Common myeloid progenitor, CD34-positive (primary cell): Measurements from ENCODE around the gene FSIP1.

Experiments used
- CTCF ChIA-PET: fragments of 350-600 bp; sonication (Branson Sonifier 250); formaldehyde crosslinking; loops from one replicate; lab custom pipeline; 2021; ENCODE audit warnings: antibody characterized with exemption; lab: Charles Lee
- POLR2A ChIA-PET: fragments of 350-600 bp; sonication (Branson Sonifier 250); formaldehyde crosslinking; loops from one replicate; lab custom pipeline; 2021; ENCODE audit warnings: antibody characterized with exemption; lab: Charles Lee
- DNase-seq, 3 donors: peaks; one replicate each; pipeline versions ENCODE4 v3.0.0 to v3.0.0-alpha.2; 2013
- H3K27ac ChIP-seq, 2 experiments: 1 replicate in 1 of 2; 2 replicates in 1 of 2; pipeline ENCODE4 v1.7.0; 2013; ENCODE audit warnings: inconsistent platforms in 2 of 2, low read length in 2 of 2, mild to moderate bottlenecking in 2 of 2, low read depth in 1 of 2, moderate library complexity in 1 of 2; ENCODE audit not compliant: severe bottlenecking in 2 of 2, insufficient read depth in 1 of 2, poor library complexity in 1 of 2
- H3K27me3 ChIP-seq, 5 experiments: replicated peaks in 2 of 5; 1 replicate in 3 of 5; 2 replicates in 2 of 5; pipeline versions ENCODE4 v1.6.1 to v1.7.0; 2013; ENCODE audit warnings: low read length in 4 of 5, mild to moderate bottlenecking in 2 of 5, moderate library complexity in 2 of 5, inconsistent platforms in 1 of 5; ENCODE audit not compliant: insufficient read depth in 5 of 5, control insufficient read depth in 4 of 5
- H3K36me3 ChIP-seq, 4 experiments: 1 replicate in 2 of 4; 2 replicates in 2 of 4; pipeline versions ENCODE4 v1.6.1 to v1.7.0; 2013; ENCODE audit warnings: low read length in 3 of 4, control low read depth in 1 of 4, mild to moderate bottlenecking in 1 of 4; ENCODE audit not compliant: control insufficient read depth in 4 of 4, insufficient read depth in 4 of 4
- H3K4me1 ChIP-seq, 4 experiments: 1 replicate in 3 of 4; 2 replicates in 1 of 4; pipeline versions ENCODE4 v1.6.1 to v1.7.1; 2013; ENCODE audit warnings: low read length in 3 of 4, mild to moderate bottlenecking in 3 of 4, control low read depth in 1 of 4, inconsistent platforms in 1 of 4, moderate library complexity in 1 of 4; ENCODE audit not compliant: control insufficient read depth in 4 of 4, insufficient read depth in 4 of 4; ENCODE audit errors: control extremely low read depth in 1 of 4
- H3K4me3 ChIP-seq, 7 experiments: 1 replicate in 4 of 7; 2 replicates in 3 of 7; pipeline versions ENCODE4 v1.5.1 to v1.7.0; 2013; ENCODE audit warnings: mild to moderate bottlenecking in 7 of 7, low read length in 6 of 7, moderate library complexity in 6 of 7, inconsistent platforms in 2 of 7, low read depth in 2 of 7, control low read depth in 1 of 7; ENCODE audit not compliant: insufficient read depth in 4 of 7, control insufficient read depth in 1 of 7; ENCODE audit errors: extremely low read depth in 1 of 7
- H3K9me3 ChIP-seq, 5 experiments: 1 replicate in 4 of 5; 2 replicates in 1 of 5; pipeline versions ENCODE4 v1.6.1 to v1.7.1; 2013; ENCODE audit warnings: low read length in 4 of 5, mild to moderate bottlenecking in 2 of 5, inconsistent platforms in 1 of 5, low read depth in 1 of 5, moderate library complexity in 1 of 5; ENCODE audit not compliant: control insufficient read depth in 4 of 5, insufficient read depth in 2 of 5; ENCODE audit errors: control extremely low read depth in 1 of 5
- WGBS: methylation state at CpG from one replicate; pipeline ENCODE4 v1.1.5; 2013; ENCODE audit not compliant: insufficient coverage; 5-methylcytosine and 5-hydroxymethylcytosine counted together

Gene FSIP1

DNA sequence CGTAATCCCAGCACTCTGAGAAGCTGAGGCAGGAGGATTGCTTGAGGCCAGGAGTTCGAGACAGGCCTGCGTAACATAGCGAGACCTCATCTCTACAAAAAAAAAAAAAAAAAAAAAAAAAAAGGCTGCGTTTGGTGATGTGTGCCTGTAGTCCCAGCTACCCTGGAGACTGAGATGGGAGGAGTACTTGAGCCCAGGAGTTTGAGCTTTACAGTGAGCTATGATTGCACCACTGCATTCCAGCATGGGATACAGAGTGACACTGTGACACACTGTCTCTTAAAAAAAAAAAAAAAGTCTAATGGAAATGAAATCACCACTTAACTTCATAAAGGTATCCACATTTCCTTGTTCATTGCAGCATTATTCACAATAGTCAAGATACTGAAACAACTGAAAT is 136.2 kb downstream of the FSIP1 start:
- Histone ChIP-seq H3K4me3 (no peak overlapping the region), H3K4me1 (no peaks in the 10 kb centered on the region), H3K27ac (no peak overlapping the region), H3K27me3 (no peaks in the 10 kb centered on the region), H3K36me3 (no peaks in the 10 kb centered on the region), H3K9me3 (no peaks in the 10 kb centered on the region)
- ChIA-PET POLR2A (no interaction called here), CTCF (interaction anchor here (1.4 kb wide), 1 partner anchor 39 kb away, joined by 3 read pairs; no protein-coding TSS in a partner anchor)
- no CpG with 5 or more reads among the region's 5 CpGs for WGBS
- no peak for DNase-seq

DNA sequence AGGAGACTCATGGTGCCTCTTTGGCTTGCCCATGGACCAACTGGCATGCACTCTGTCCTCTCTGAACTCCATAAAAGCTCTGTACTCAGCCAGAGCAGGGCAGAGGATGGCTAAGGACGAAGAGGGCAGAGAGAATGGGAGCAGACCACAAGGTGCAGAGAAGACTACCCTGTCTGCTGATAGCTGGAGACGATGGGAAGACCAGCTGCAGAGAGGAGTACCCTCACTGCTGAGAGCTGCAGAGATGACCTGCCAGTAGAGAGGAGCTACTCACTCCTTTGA is 136.7 kb downstream of the FSIP1 start:
- no peaks in the 10 kb centered on the region for H3K4me1 ChIP-seq
- ChIA-PET POLR2A (no interaction called here), CTCF (interaction anchor here (1.4 kb wide), 1 partner anchor 40 kb away, joined by 3 read pairs; no protein-coding TSS in a partner anchor)
- no peaks in the 10 kb centered on the region for H3K36me3 ChIP-seq
- no peak overlapping the region for H3K27ac ChIP-seq
- H3K9me3 ChIP-seq = no peaks in the 10 kb centered on the region
- no peaks in the 10 kb centered on the region for H3K27me3 ChIP-seq
- H3K4me3 ChIP-seq = no peak overlapping the region
- no peak for DNase-seq
- WGBS = 93% methylated on average over 2 of the region's 2 CpGs

GRCh38 chr15:39645138-39645975 is 137.3 kb downstream of the FSIP1 start:
- ChIA-PET CTCF (interaction anchor here (0.6 to 1.4 kb wide), 2 partner anchors 40 to 217 kb away, joined by 3 read pairs; no protein-coding TSS in a partner anchor), POLR2A (no interaction called here)
- WGBS = 93% methylated on average over 20 of the region's 20 CpGs
- no peaks in the 10 kb centered on the region for H3K4me1 ChIP-seq
- no peak for DNase-seq
- H3K36me3 ChIP-seq = no peaks in the 10 kb centered on the region
- H3K9me3 ChIP-seq = no peaks in the 10 kb centered on the region
- no peak overlapping the region for H3K4me3 ChIP-seq
- no peaks in the 10 kb centered on the region for H3K27me3 ChIP-seq
- no peak overlapping the region for H3K27ac ChIP-seq

DNA sequence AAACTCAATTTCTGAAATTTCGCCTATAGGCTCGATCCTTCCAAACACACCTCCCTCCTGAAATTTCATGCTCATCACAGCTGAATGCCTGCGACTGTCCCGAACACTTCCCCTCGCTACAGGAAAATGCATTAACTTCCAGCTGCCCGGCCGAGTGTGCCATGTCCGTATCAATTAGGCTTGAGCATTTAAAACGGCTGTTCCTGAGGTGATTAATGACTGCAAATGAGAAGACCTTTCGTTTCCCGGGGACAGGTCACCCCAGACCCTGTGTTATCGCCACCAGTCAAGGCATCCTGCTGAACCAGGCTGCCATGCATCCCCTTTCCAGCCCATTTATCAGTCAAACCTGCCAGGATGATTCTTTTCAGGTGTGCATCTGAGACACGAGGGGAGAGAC is 138.5 kb downstream of the FSIP1 start:
- POLR2A ChIA-PET = no interaction called here
- WGBS = 97% methylated on average over 13 of the region's 13 CpGs
- CTCF ChIA-PET = no interaction called here
- no peaks in the 10 kb centered on the region for H3K27me3 ChIP-seq
- H3K36me3 ChIP-seq = no peaks in the 10 kb centered on the region
- no peaks in the 10 kb centered on the region for H3K9me3 ChIP-seq
- no peaks in the 10 kb centered on the region for H3K4me1 ChIP-seq
- H3K27ac ChIP-seq = no peak overlapping the region
- DNase-seq = no peak
- H3K4me3 ChIP-seq = no peak overlapping the region

GRCh38 chr15:39643727-39644126 is 138.9 kb downstream of the FSIP1 start:
- H3K9me3 ChIP-seq = no peaks in the 10 kb centered on the region
- H3K27me3 ChIP-seq = no peaks in the 10 kb centered on the region
- ChIA-PET POLR2A (no interaction called here), CTCF (no interaction called here)
- H3K27ac ChIP-seq = no peak overlapping the region
- no peak overlapping the region for H3K4me3 ChIP-seq
- no peaks in the 10 kb centered on the region for H3K4me1 ChIP-seq
- DNase-seq = no peak
- WGBS = 100% methylated on average over 1 of the region's 1 CpG
- no peaks in the 10 kb centered on the region for H3K36me3 ChIP-seq

DNA sequence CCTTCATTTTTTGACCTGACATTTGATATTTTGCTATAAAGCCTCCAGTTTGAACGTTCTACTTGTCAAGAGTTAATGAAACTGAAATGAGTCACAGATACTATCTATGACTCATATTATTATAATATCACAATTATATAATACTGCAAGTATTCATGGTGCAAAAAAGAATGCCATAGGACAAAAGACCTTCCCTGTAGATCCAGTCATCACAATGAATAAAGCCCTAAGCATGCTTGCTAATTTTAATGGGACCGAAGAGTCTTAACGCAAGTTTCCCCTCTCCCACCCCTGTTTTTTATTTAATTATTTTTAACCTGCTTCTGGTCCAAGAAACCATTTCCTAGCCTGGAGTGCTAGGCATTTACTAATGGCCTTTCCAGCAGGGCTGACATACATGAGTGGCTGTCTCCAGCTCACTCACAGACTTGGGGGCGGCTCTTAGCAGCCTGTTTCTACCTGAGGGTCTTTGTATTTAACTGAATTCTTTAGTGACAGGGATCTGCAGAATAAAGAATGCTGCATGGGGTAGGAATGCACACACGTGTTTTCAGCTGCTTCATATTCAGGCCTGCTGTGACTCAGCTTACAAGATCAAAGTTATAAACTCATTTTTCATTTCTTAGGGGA is 140.5 kb downstream of the FSIP1 start:
- WGBS = 100% methylated on average over 3 of the region's 5 CpGs

DNA sequence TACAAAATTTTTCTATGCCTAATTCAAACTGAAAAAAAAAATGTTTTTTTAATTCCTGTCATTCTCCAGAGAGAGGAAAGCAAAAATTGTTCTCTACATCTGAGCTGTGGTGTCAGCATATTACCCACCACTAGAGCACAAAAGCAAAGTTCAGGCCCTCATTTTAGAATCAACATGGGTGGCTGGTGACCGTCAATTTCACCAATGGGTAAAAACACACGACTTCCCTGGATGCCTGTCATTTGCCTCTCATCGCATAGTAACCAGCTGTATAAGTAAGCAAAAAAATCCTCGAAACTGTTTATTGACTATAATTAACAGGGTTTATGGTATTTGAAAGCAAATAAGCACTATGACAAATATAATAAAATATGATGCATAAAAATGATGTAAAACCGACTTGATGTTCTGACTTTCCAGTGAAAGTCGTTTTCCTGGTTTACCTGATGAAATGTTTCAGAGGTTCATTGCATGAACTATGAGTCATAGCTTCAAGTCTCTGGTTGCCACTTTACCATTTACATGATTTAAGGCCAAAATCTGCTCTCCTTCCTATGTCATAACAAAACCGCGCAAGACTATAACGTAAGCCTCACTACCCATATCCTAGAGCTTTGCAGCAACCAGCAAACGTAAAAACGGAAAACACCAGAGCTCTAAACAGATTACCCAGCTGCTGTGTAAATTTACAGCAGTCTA is 141.3 kb downstream of the FSIP1 start:
- Histone ChIP-seq H3K27ac (no peak overlapping the region), H3K27me3 (no peaks in the 10 kb centered on the region), H3K9me3 (no peaks in the 10 kb centered on the region), H3K36me3 (no peaks in the 10 kb centered on the region), H3K4me1 (no peaks in the 10 kb centered on the region), H3K4me3 (no peak overlapping the region)
- ChIA-PET POLR2A (no interaction called here), CTCF (no interaction called here)
- 98% methylated on average over 6 of the region's 11 CpGs for WGBS
- DNase-seq = no peak

More for the DNA sequence above, 140.5 kb downstream of the FSIP1 start:
- H3K4me3 ChIP-seq = no peak overlapping the region
- H3K27ac ChIP-seq = no peak overlapping the region
- CTCF ChIA-PET = no interaction called here
- POLR2A ChIA-PET = no interaction called here
- no peak for DNase-seq
- H3K27me3 ChIP-seq = no peaks in the 10 kb centered on the region
- H3K36me3 ChIP-seq = no peaks in the 10 kb centered on the region
- H3K9me3 ChIP-seq = no peaks in the 10 kb centered on the region
- no peaks in the 10 kb centered on the region for H3K4me1 ChIP-seq
